ENCODE results near the gene EYS.
"Not testable (repeated sequence)": the region's sequence is repeated elsewhere in the genome, so short reads cannot be mapped to it uniquely, and the experiment has no call there.

Gene EYS

GRCh38 chr6:64469405-64469804, 1237.6 kb downstream of the EYS start:
- not testable (repeated sequence) for DNase-seq (ENCODE audit: low read depth)

GRCh38 chr6:64467656-64468055, 1239.4 kb downstream of the EYS start:
- no peak for DNase-seq (ENCODE audit: low read depth)

- no peak for DNase-seq (ENCODE audit: low read depth)
These were observed 1247.5 kb downstream of the EYS start for GRCh38 chr6:64459411-64459944.

- not testable (repeated sequence) for DNase-seq (ENCODE audit: low read depth)
These were observed 1258.9 kb downstream of the EYS start for GRCh38 chr6:64448101-64448500.

GRCh38 chr6:64445038-64445437, 1262.0 kb downstream of the EYS start:
- no peak for DNase-seq (ENCODE audit: low read depth)

- DNase-seq (ENCODE audit: low read depth): no peak
These were observed 1267.8 kb downstream of the EYS start for GRCh38 chr6:64439274-64439673.

- no peak for DNase-seq (ENCODE audit: low read depth)
These were observed 1269.0 kb downstream of the EYS start for GRCh38 chr6:64437996-64438395.

- no peak for DNase-seq (ENCODE audit: low read depth)
These were observed 1277.1 kb downstream of the EYS start for GRCh38 chr6:64429926-64430325.

GRCh38 chr6:64428186-64428585, 1278.8 kb downstream of the EYS start:
- no peak for DNase-seq (ENCODE audit: low read depth)

- DNase-seq (ENCODE audit: low read depth): no peak
These were observed 1291.1 kb downstream of the EYS start for GRCh38 chr6:64415926-64416325.

- DNase-seq (ENCODE audit: low read depth): no peak
These were observed 1295.8 kb downstream of the EYS start for GRCh38 chr6:64411226-64411625.

GRCh38 chr6:64409948-64410347, 1297.1 kb downstream of the EYS start:
- DNase-seq (ENCODE audit: low read depth): no peak

GRCh38 chr6:64404396-64404795, 1302.6 kb downstream of the EYS start:
- DNase-seq (ENCODE audit: low read depth): no peak

GRCh38 chr6:64383277-64383676, 1323.7 kb downstream of the EYS start:
- DNase-seq (ENCODE audit: low read depth): no peak

- no peak for DNase-seq (ENCODE audit: low read depth)
These were observed 1330.6 kb downstream of the EYS start for GRCh38 chr6:64376394-64376793.

GRCh38 chr6:64357430-64357829, 1349.6 kb downstream of the EYS start:
- no peak for DNase-seq (ENCODE audit: low read depth)

GRCh38 chr6:64347411-64347810, 1359.6 kb downstream of the EYS start:
- DNase-seq (ENCODE audit: low read depth): no peak

- DNase-seq (ENCODE audit: low read depth): no peak
These were observed 1371.8 kb downstream of the EYS start for GRCh38 chr6:64335195-64335594.

GRCh38 chr6:64334636-64335035, 1372.4 kb downstream of the EYS start:
- no peak for DNase-seq (ENCODE audit: low read depth)

GRCh38 chr6:64330694-64331307, 1376.2 kb downstream of the EYS start:
- no peak for DNase-seq (ENCODE audit: low read depth)

GRCh38 chr6:64326939-64327338, 1380.1 kb downstream of the EYS start:
- DNase-seq (ENCODE audit: low read depth): no peak

GRCh38 chr6:64325093-64325492, 1381.9 kb downstream of the EYS start:
- DNase-seq (ENCODE audit: low read depth): no peak

- no peak for DNase-seq (ENCODE audit: low read depth)
These were observed 1396.8 kb downstream of the EYS start for GRCh38 chr6:64310214-64310613.
